LHCN-M2 (cell line): Measurements from ENCODE around the gene PTTG1IP. TPM values are rescaled to one million over a fixed set of nuclear protein-coding genes. Genes with fewer than 3 reads are reported as not detected.
A peak's percentile ranks its signal among the peaks of the same experiment; 100 is the strongest.

ENCODE experiments used
- DNase-seq: peaks from one replicate; pipeline ENCODE4 v3.0.0-alpha.2; 2012; ENCODE audit warnings: low read depth
- total RNA-seq: library from RNA; depleted of rRNA; stranded (reverse); fragments of >200 nt; gene quantifications from 2 replicates; pipeline ENCODE4 v1.2.3, GENCODE V29; 2014; rRNA removed

PTTG1IP gene
- total RNA-seq, 1 experiment from 2014 or later: 531 TPM

DNA sequence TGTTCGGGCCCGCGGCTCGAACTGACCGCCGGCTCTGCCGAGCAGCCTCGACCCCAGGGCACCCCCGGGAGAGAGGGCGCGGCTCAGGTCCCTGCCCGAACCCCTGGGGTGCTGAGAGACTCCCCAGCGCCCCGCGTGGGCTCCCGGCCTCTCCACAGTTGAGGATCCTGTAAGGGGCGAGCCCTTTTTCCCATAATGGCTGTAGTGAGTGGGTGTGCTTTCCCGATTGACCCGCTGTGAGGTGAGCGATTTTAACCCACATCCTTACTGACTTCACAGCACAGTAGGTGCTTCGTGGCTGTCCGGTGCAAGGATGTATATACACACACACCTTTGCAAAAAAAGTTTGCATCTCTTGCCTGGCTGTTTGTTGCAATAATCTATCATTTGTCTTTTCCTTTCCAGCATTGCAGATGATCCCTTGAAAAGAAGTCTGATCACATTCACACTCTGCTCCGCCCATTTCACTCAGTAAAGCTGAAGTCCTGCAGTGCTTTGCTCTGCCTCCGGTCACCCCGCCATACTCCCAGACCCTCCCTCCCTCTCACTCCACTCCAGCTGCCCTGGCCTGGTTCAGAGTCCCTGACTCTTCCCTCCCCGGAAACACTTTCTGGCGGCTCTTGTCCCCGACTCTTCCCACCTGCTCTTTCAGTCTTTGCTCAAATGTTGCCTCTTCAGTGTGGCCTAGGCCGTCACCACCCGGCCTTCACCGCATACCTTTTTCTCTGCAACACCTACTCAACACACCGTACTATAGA lies 70.9 kb downstream of the PTTG1IP start:
- DNase-seq: peak; percentile 45

DNA sequence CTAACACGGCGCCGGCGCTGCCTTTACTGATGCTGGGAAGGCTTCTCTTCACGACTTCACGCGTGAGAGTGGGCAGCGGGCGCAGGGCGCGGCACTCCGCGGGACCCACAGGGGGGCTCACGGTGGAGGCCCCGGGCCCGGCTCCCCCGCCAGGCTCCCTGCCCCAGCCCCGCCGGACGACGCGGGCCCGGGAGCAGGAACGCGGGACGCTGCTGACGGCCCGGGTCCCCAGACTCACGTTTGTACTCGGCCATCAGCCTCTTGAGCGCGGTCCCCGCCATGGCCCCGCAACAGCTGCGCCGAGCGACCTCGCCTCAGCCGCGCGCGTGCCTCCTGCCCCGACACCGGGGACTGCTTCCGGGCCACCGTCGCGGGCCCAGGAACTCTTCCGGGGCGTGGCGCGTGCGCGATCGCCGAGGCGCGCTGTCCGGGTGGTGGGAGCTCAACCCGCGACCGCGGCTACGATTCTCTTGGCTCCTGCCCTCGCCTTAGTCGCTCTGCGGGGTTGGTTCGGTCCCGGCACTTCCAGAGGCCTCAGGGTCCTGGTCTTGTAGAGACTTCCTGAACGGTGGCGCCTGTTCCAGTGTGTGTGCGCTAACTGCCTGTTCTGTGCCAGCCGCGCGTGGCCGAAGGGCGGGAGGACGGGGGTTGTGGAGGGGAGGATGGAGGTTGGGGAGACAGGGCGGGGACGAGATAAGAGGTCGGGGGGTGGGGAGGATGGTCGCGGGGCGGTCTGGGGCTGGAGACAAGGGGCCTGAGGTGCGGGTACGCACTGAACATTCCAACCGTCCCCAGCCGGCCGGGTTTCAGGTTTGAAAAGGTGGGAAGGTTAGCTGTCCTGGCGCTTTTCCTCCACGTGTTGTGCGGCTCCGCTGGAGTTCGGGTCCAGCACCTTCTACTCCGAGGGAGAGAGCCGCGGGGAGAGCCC lies 71.8 kb downstream of the PTTG1IP start, which contains the start of gene UBE2G2:
UBE2G2 (minus strand) TSS at position 353 of the 928 bp plus-strand sequence; CDS start at position 281, 72 bp downstream.
- DNase-seq: peak; percentile 74

DNA sequence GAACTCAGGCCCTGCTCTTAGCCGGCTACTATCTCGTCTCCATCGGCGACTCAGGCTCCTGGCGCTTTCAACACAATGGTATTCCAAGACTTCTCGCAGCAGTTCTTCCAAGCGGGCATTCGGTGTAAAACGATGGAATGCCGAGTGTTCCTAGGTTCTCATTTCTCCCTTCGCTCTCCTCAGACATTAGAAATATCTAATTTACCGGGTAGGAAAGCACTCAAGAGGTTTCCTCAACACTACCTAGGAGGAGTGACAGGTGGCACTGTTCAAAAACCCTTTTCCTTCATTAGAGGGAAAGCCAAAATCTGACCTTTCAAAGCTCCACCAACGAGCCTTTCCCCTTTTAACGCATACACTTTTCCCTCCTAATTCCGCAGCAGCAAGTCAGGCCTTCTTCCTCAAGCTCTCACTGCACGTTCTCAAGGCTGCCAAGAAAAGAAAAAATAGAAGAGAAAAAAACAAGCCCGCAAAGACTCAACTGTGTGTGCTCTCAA lies 72.5 kb downstream of the PTTG1IP start:
- DNase-seq: peak; percentile 46

DNA sequence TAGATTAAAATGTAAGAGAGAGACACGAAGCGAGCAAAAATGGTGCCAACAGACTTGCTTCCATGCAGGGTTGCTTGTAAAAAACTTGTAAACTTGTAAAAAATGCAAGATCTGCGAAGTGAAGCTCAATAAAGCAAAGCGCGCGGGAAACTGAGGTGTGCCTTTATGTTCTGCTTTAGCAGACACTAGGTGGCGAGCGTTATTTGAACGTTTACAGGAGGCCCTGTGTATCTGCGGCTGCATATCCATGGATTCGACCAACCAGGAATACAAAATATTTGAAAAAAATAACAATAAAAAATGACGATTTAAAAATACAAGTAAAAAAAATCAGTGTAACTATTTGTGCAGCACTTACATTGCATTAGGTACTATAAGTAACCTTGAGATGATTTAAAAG lies 73.4 kb downstream of the PTTG1IP start:
- peak; percentile 49 for DNase-seq

DNA sequence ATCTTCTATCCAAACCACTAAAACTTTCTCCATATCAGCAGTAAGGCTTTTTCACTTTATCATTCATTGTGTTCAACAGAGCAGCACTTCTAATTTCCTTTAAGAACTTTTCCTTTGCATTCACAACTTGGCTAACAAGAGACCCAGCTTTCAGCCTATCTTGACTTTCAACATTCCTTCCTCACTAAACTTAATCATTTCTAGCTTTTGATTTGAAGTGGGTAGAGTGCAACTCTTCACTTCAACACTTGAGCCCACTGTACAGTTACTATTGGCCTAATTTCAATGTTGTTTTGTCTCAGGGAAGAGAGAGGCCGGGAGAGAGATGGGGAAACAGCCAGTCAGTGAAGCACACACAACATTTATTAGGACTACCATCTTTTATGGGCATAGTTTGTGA lies 73.8 kb downstream of the PTTG1IP start:
- DNase-seq: no peak

Other genes starting within 250 kb of the PTTG1IP start
- gene KRTAP10-9, start 246.6 kb downstream of the PTTG1IP start, total RNA-seq: not detected in 2 replicates
- gene KRTAP10-10, start 236.3 kb downstream of the PTTG1IP start, total RNA-seq: not detected in 2 replicates
- gene KRTAP10-11, start 227.3 kb downstream of the PTTG1IP start, total RNA-seq: not detected in 2 replicates
- gene KRTAP12-4, start 219.0 kb downstream of the PTTG1IP start, total RNA-seq: not detected in 2 replicates
- not detected in 2 replicates for gene KRTAP12-3, start 215.8 kb downstream of the PTTG1IP start, total RNA-seq
- not detected in 2 replicates for gene KRTAP12-2, start 206.8 kb downstream of the PTTG1IP start, total RNA-seq
- not detected in 2 replicates for gene KRTAP12-1, start 191.5 kb downstream of the PTTG1IP start, total RNA-seq
- gene KRTAP10-12, start 176.5 kb downstream of the PTTG1IP start, total RNA-seq: not detected in 2 replicates
- gene TSPEAR, start 162.1 kb downstream of the PTTG1IP start, total RNA-seq: not detected in 2 replicates
- gene UBE2G2, start 71.9 kb downstream of the PTTG1IP start, total RNA-seq: 54.5 and 55.5 TPM in 2 replicates
- gene SUMO3, start 55.6 kb downstream of the PTTG1IP start, total RNA-seq: 125 and 129 TPM in 2 replicates
- 3.7 and 3.8 TPM in 2 replicates for gene ITGB2, start 47.2 kb upstream of the PTTG1IP start, total RNA-seq
- gene SLX9, start 66.3 kb upstream of the PTTG1IP start, total RNA-seq: 21.2 and 24.9 TPM in 2 replicates
- 25.4 and 29.6 TPM in 2 replicates for gene ADARB1, start 200.9 kb upstream of the PTTG1IP start, total RNA-seq